BJ (cell line): ENCODE results near the gene OR2T35. TPM values are rescaled to one million over a fixed set of nuclear protein-coding genes. Genes with fewer than 3 reads are reported as not detected.

Source experiments
- CTCF ChIA-PET: fragments of 350-600 bp; formaldehyde crosslinking; extraction: SDS; loops from one replicate; lab custom pipeline; 2021; ENCODE audit warnings: antibody characterized with exemption, inconsistent platforms; lab: Yijun Ruan, JAX
- POLR2A ChIA-PET: fragments of 300-600 bp; sonication (Branson Sonifier 250); formaldehyde crosslinking; extraction: SDS; loops from one replicate; lab custom pipeline; 2021; ENCODE audit warnings: antibody characterized with exemption; lab: Charles Lee
- DNase-seq: peaks from one replicate; pipeline ENCODE4 v3.0.0-alpha.2; 2011; ENCODE audit warnings: low read depth
- H3K27me3 ChIP-seq: 2 replicates; pipeline ENCODE4 v1.6.0; 2011; ENCODE audit warnings: low read length; ENCODE audit not compliant: control insufficient read depth, insufficient read depth
- H3K36me3 ChIP-seq: 2 replicates; pipeline ENCODE4 v1.5.1; 2011; ENCODE audit warnings: low read length; ENCODE audit not compliant: control insufficient read depth, insufficient read depth
- H3K4me3 ChIP-seq: 2 replicates; pipeline ENCODE4 v1.5.1; 2011; ENCODE audit warnings: low read depth, mild to moderate bottlenecking, control low read depth, low read length
- CTCF ChIP-seq: IDR thresholded peaks from 2 replicates; pipeline ENCODE4 v1.5.1; 2011; ENCODE audit warnings: low read depth, mild to moderate bottlenecking, control low read depth, inconsistent platforms, low read length, moderate library complexity; ENCODE audit not compliant: insufficient read depth
- polyA plus RNA-seq: library from polyadenylated mRNA; depleted of rRNA; stranded (reverse); fragments of >200 nt; gene quantifications from 2 replicates; pipeline ENCODE4 v1.2.3, GENCODE V29; 2011

The OR2T35 gene
- polyA plus RNA-seq, 1 experiment, result not detected

DNA sequence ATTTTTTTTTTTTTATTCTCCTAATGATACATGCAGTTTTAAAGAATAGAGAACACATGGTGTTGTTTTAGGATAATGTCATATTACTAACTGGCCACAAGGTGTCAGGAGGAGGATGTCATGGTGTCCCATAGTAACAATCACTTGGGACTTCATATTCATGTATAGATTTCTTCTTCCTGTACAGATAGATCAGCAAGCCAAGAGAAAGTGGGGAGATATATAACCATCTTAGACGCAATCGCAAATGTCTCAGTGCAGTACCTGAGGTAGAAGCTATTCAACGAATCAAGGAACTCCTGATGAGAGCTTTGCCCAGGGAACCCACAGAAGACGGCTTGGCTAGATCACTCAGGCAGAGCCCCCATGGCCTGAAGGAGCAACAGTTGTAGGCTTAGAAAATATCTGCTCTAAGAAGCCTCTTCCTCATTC, 22.5 kb downstream of the OR2T35 start:
- DNase-seq, result no peak
- ChIA-PET CTCF (interaction anchor here (0.6 to 6.3 kb wide), 4 partner anchors 8 to 1117 kb away, joined by 3 to 39 read pairs (median 4); no protein-coding TSS in a partner anchor), POLR2A (no interaction called here)
- H3K36me3 ChIP-seq, result no peaks in the 10 kb centered on the region
- TF ChIP-seq CTCF, result peak; percentile 55
- H3K4me3 ChIP-seq, result no peak overlapping the region
- no peaks in the 10 kb centered on the region for H3K27me3 ChIP-seq

DNA sequence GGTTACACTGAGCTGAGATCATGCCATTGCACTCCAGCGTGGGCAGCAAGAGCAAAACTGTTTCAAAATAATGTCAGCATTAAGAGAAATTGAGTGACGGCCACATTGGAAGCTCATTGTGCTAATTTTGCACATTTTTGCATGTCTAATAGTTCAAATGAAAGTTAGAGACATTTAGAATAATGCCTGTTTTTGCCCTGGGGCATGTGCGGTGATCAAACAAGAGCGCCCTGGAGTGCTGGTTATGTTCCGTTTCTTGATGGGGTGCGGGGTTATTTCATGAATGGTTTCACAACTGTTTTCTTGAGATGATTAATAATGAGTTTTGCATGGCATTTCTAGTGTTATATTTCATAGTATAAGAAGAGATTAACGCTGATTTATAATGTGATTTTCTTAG, 23.3 kb downstream of the OR2T35 start:
- H3K4me3 ChIP-seq, result no peak overlapping the region
- ChIA-PET POLR2A (no interaction called here), CTCF (interaction anchor here (6.3 kb wide), 1 partner anchor 184 kb away, joined by 39 read pairs; no protein-coding TSS in a partner anchor)
- no peaks in the 10 kb centered on the region for H3K36me3 ChIP-seq
- no peak for TF ChIP-seq CTCF
- no peak for DNase-seq
- no peaks in the 10 kb centered on the region for H3K27me3 ChIP-seq

- TF ChIP-seq CTCF, result peak; percentile 73
- ChIA-PET CTCF (interaction anchor here (1.1 to 6.3 kb wide), 3 partner anchors 9 to 308 kb away, joined by 4 to 39 read pairs (median 4); no protein-coding TSS in a partner anchor), POLR2A (no interaction called here)
- Histone ChIP-seq H3K27me3 (no peaks in the 10 kb centered on the region), H3K4me3 (no peak overlapping the region), H3K36me3 (no peaks in the 10 kb centered on the region)
- DNase-seq, result no peak
Observed at GRCh38 chr1:248618878-248619277, 26.2 kb downstream of the OR2T35 start.

DNA sequence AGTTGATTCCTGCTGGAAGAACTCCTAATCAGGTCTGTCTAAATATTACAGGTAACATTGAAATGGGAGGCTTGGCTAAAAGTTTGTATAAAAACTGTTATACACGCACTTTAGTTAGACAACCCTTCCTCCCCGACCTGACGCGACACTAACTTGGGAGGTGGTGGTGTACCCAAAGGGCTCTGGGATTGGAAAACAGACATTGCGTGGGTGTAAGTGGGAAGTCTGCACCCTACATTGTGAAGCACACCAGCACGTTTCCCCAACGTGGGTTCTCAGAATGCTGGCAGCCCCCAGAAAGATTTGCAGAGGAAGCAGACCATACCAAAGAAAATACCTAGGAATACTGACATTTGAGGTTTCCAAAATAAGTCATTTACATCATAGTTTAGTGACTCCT, 27.0 kb downstream of the OR2T35 start:
- Histone ChIP-seq H3K27me3 (no peaks in the 10 kb centered on the region), H3K36me3 (no peaks in the 10 kb centered on the region), H3K4me3 (no peak overlapping the region)
- TF ChIP-seq CTCF, result no peak
- ChIA-PET POLR2A (no interaction called here), CTCF (interaction anchor here (6.3 kb wide), 1 partner anchor 188 kb away, joined by 39 read pairs; no protein-coding TSS in a partner anchor)
- DNase-seq, result no peak

DNA sequence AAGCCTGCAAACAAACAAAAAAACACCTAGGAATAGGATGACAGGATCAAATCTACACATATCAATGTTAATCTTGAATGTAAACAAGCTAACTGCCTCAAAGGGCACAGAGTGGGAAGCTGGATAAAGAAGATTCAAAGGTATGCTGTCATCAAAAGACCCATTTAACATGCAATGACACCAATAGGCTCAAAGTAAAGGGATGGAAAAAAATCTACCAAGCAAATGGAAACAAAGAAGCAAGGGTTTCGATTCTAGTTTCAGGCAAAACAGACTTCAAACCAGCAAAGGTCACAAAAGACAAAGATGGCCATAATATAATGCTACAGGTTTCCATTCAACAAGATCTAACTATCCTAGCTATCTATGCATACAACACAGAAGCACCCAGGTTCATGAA, 31.3 kb downstream of the OR2T35 start:
- no peak for DNase-seq
- H3K27me3 ChIP-seq, result no peaks in the 10 kb centered on the region
- H3K36me3 ChIP-seq, result no peaks in the 10 kb centered on the region
- no peak for TF ChIP-seq CTCF
- POLR2A ChIA-PET, result no interaction called here
- no peak overlapping the region for H3K4me3 ChIP-seq
- CTCF ChIA-PET, result interaction anchor here (1.1 kb wide), 1 partner anchor 9 kb away, joined by 3 read pairs; no protein-coding TSS in a partner anchor
